CD14-positive monocyte (primary cell): ENCODE data around the gene RAD50. TPM values are rescaled to one million over a fixed set of nuclear protein-coding genes. Genes with fewer than 3 reads are reported as not detected.

Experiments
- DNase-seq, 3 donors: peaks; one replicate each; pipeline ENCODE4 v3.0.0-alpha.2; 2011 to 2022
- H2AFZ ChIP-seq: 2 replicates; pipeline ENCODE4 v1.6.0; 2012; ENCODE audit warnings: mild to moderate bottlenecking, low read depth, low read length, inconsistent platforms; ENCODE audit not compliant: insufficient read depth, poor library complexity, severe bottlenecking
- H3K27ac ChIP-seq, 2 donors: 1 replicate in 1 of 2; 2 replicates in 1 of 2; pipeline ENCODE4 v1.5.1; 2012 to 2013; ENCODE audit warnings: low read length in 2 of 2, control low read depth in 1 of 2, inconsistent platforms in 1 of 2, low read depth in 1 of 2, mild to moderate bottlenecking in 1 of 2
- H3K27me3 ChIP-seq, 2 donors: one replicate each; pipeline versions ENCODE4 v1.6.0 to v1.6.1; 2011 to 2013; ENCODE audit warnings: low read length in 2 of 2; ENCODE audit not compliant: control insufficient read depth in 2 of 2, insufficient read depth in 2 of 2
- H3K36me3 ChIP-seq, 2 donors: replicated peaks in 1 of 2; 1 replicate in 1 of 2; 2 replicates in 1 of 2; pipeline versions ENCODE4 v1.5.1 to v1.6.1; 2012 to 2013; ENCODE audit warnings: low read length in 2 of 2, control low read depth in 1 of 2, inconsistent platforms in 1 of 2, mild to moderate bottlenecking in 1 of 2; ENCODE audit not compliant: insufficient read depth in 2 of 2, control insufficient read depth in 1 of 2
- H3K4me1 ChIP-seq, 2 donors: 1 replicate in 1 of 2; 2 replicates in 1 of 2; pipeline versions ENCODE4 v1.5.1 to v1.6.1; 2012 to 2013; ENCODE audit warnings: low read length in 2 of 2, control low read depth in 1 of 2, inconsistent platforms in 1 of 2, mild to moderate bottlenecking in 1 of 2, moderate library complexity in 1 of 2; ENCODE audit not compliant: insufficient read depth in 2 of 2, control insufficient read depth in 1 of 2
- H3K4me2 ChIP-seq: replicated peaks from 2 replicates; pipeline ENCODE3; 2012; ENCODE audit warnings: low read length, moderate library complexity, mild to moderate bottlenecking; ENCODE audit not compliant: poor library complexity, severe bottlenecking; ENCODE audit errors: extremely low read depth
- H3K4me3 ChIP-seq, 3 experiments: fragments of 200-600 bp in 1 of 3; sonication (generic) in 1 of 3; replicated peaks in 1 of 3; 1 replicate in 2 of 3; 2 replicates in 1 of 3; pipeline ENCODE4 v1.5.1; 2011 to 2013; ENCODE audit warnings: low read length in 3 of 3, mild to moderate bottlenecking in 3 of 3, control low read depth in 2 of 3, low read depth in 2 of 3, inconsistent platforms in 1 of 3, moderate library complexity in 1 of 3
- H3K79me2 ChIP-seq: 2 replicates; pipeline ENCODE4 v1.6.0; 2012; ENCODE audit warnings: mild to moderate bottlenecking, control low read depth, inconsistent platforms, low read length, moderate library complexity; ENCODE audit not compliant: insufficient read depth
- H3K9ac ChIP-seq: 2 replicates; pipeline ENCODE4 v1.6.0; 2017; ENCODE audit warnings: low read length, mild to moderate bottlenecking; ENCODE audit not compliant: insufficient read depth, poor library complexity, severe bottlenecking
- H3K9me3 ChIP-seq, 2 donors: replicated peaks in 1 of 2; 1 replicate in 1 of 2; 2 replicates in 1 of 2; pipeline versions ENCODE4 v1.5.1 to v1.6.1; 2012 to 2013; ENCODE audit warnings: low read length in 2 of 2, control low read depth in 1 of 2; ENCODE audit not compliant: control insufficient read depth in 1 of 2, insufficient read depth in 1 of 2
- H4K20me1 ChIP-seq: 2 replicates; pipeline ENCODE4 v1.6.0; 2012; ENCODE audit warnings: mild to moderate bottlenecking, low read length, control low read depth, moderate library complexity; ENCODE audit not compliant: insufficient read depth
- H3K27ac Mint-ChIP-seq, 7 donors: one replicate each; pipeline ENCODE4 v1.8.0; 2020; ENCODE audit warnings: mild to moderate bottlenecking in 7 of 7, mixed read lengths in 7 of 7, moderate library complexity in 6 of 7, inconsistent platforms in 2 of 7
- H3K27me3 Mint-ChIP-seq, 3 donors: one replicate each; pipeline ENCODE4 v1.8.0; 2021 to 2022; ENCODE audit warnings: low read depth in 3 of 3, mild to moderate bottlenecking in 3 of 3, mixed read lengths in 3 of 3, moderate library complexity in 3 of 3, inconsistent platforms in 1 of 3
- H3K36me3 Mint-ChIP-seq, 2 donors: one replicate each; pipeline ENCODE4 v1.8.0; 2020; ENCODE audit warnings: mixed read lengths in 2 of 2, inconsistent platforms in 1 of 2, mild to moderate bottlenecking in 1 of 2
- H3K4me1 Mint-ChIP-seq: one replicate; pipeline ENCODE4 v1.8.0; 2020; ENCODE audit warnings: mild to moderate bottlenecking, mixed read lengths
- H3K4me3 Mint-ChIP-seq, 2 donors: one replicate each; pipeline ENCODE4 v1.8.0; 2020; ENCODE audit warnings: mild to moderate bottlenecking in 2 of 2, mixed read lengths in 2 of 2, moderate library complexity in 1 of 2
- H3K9me3 Mint-ChIP-seq, 7 donors: one replicate each; pipeline ENCODE4 v1.8.0; 2020 to 2022; ENCODE audit warnings: mixed read lengths in 7 of 7, mild to moderate bottlenecking in 6 of 7, moderate library complexity in 6 of 7, inconsistent platforms in 2 of 7
- whole genome bisulfite sequencing: methylation state at CpG from one replicate; pipeline ENCODE4 v1.1.5; 2013; ENCODE audit warnings: missing lambda C conversion rate; ENCODE audit not compliant: insufficient coverage; 5-methylcytosine and 5-hydroxymethylcytosine counted together
- intact Hi-C, 2 donors: fragments of 100-400 bp; cut with micrococcal nuclease; formaldehyde crosslinking; loops; one replicate each; pipeline versions ENCODE4 v1.15.0 to v1.15.1; 2023
- polyA plus RNA-seq, 3 donors: library from polyadenylated mRNA; depleted of rRNA in 1 of 3; unstranded in 2 of 3; stranded (reverse) in 1 of 3; fragments of 300-500 nt in 2 of 3; fragments of >200 nt in 1 of 3; fragmentation: Illumina TruSeq in 2 of 3; gene quantifications; 1 replicate in 2 of 3; 2 replicates in 1 of 3; pipeline ENCODE4 v1.2.3, GENCODE V29; 2012 to 2021
- TF ChIP-seq, protein P1 (sequence below): fragments of 200-600 bp; IDR thresholded peaks from one replicate; pipeline ENCODE4 v1.8.0; 2022; ENCODE audit warnings: antibody characterized with exemption, mild to moderate bottlenecking

The RAD50 gene
- polyA plus RNA-seq, 3 donors = 5.8 to 9.3 (median 8.2) TPM

- Histone ChIP-seq H3K9ac (no peak overlapping the region), H3K79me2 (no peaks in the 10 kb centered on the region), H4K20me1 (no peaks in the 10 kb centered on the region), H3K4me3 (no peak overlapping the region), H2AFZ (no peak overlapping the region), H3K4me1 (no peaks in the 10 kb centered on the region), H3K4me2 (no peak overlapping the region), H3K27me3 (no peaks in the 10 kb centered on the region), H3K27ac (no peak overlapping the region), H3K36me3 (no peaks in the 10 kb centered on the region), H3K9me3 (no peaks in the 10 kb centered on the region)
- H3K27ac Mint-ChIP-seq = no peak overlapping the region
- no peak overlapping the region for H3K4me3 Mint-ChIP-seq
- TF ChIP-seq, protein P1, sequence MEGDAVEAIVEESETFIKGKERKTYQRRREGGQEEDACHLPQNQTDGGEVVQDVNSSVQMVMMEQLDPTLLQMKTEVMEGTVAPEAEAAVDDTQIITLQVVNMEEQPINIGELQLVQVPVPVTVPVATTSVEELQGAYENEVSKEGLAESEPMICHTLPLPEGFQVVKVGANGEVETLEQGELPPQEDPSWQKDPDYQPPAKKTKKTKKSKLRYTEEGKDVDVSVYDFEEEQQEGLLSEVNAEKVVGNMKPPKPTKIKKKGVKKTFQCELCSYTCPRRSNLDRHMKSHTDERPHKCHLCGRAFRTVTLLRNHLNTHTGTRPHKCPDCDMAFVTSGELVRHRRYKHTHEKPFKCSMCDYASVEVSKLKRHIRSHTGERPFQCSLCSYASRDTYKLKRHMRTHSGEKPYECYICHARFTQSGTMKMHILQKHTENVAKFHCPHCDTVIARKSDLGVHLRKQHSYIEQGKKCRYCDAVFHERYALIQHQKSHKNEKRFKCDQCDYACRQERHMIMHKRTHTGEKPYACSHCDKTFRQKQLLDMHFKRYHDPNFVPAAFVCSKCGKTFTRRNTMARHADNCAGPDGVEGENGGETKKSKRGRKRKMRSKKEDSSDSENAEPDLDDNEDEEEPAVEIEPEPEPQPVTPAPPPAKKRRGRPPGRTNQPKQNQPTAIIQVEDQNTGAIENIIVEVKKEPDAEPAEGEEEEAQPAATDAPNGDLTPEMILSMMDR = no peak
- H3K36me3 Mint-ChIP-seq = no peaks in the 10 kb centered on the region
- intact Hi-C loops = no loop called here
- peaks cover 0 to 3% (median 0%) of the 10 kb centered on the region in 7 donors for H3K9me3 Mint-ChIP-seq
- H3K27me3 Mint-ChIP-seq = peaks cover 2 to 5% (median 3%) of the 10 kb centered on the region in 3 donors
- no peak for DNase-seq
- no CpG with 5 or more reads among the region's 1 CpG for WGBS
- H3K4me1 Mint-ChIP-seq = no peaks in the 10 kb centered on the region
Observed at GRCh38 chr5:132673488-132673887, 116.7 kb downstream of the RAD50 start.

- Mint-ChIP-seq H3K4me3 (no peak within 1 kb of the TSS), H3K27me3 (peaks cover 2 to 5% (median 3%) of the 10 kb centered on the region in 3 donors), H3K36me3 (no peaks in the 10 kb centered on the region), H3K4me1 (no peaks in the 10 kb centered on the region), H3K27ac (peak within 1 kb of the TSS in 1 of 7 donors; percentile 58), H3K9me3 (peaks cover 0 to 3% (median 0%) of the 10 kb centered on the region in 7 donors)
- TF ChIP-seq, protein P1 = no peak
- Histone ChIP-seq H3K4me1 (no peaks in the 10 kb centered on the region), H3K9ac (no peak within 1 kb of the TSS), H3K36me3 (no peaks in the 10 kb centered on the region), H4K20me1 (no peaks in the 10 kb centered on the region), H3K79me2 (no peaks in the 10 kb centered on the region), H3K4me2 (no peak within 1 kb of the TSS), H2AFZ (no peak within 1 kb of the TSS), H3K9me3 (no peaks in the 10 kb centered on the region), H3K4me3 (no peak within 1 kb of the TSS), H3K27ac (no peak within 1 kb of the TSS), H3K27me3 (no peaks in the 10 kb centered on the region)
- intact Hi-C loops = no loop called here
- 96% methylated on average over 8 of the region's 14 CpGs for WGBS
- no peak for DNase-seq
Observed at GRCh38 chr5:132673939-132674630, 117.3 kb downstream of the RAD50 start, which contains the start of gene IL4. TSS of gene IL4 (plus strand) at chr5:132673989. CDS start at chr5:132674051, 62 bp downstream.
